Smooth muscle cell (in vitro differentiated cells): Measurements from ENCODE around the gene DERL3. TPM values are rescaled to one million over a fixed set of nuclear protein-coding genes. Genes with fewer than 3 reads are reported as not detected.

Experiments used
- DNase-seq: peaks from one replicate; lab custom pipeline; 2025; ENCODE audit not compliant: unreplicated experiment; lab: John Stamatoyannopoulos, UW
- H2AFZ ChIP-seq: fragments of 200-600 bp; sonication (generic); 2 replicates; pipeline ENCODE4 v1.6.0; 2016; ENCODE audit warnings: antibody characterized with exemption, low read depth, mild to moderate bottlenecking
- H3F3A ChIP-seq: fragments of 200-600 bp; sonication (generic); 2 replicates; pipeline ENCODE4 v1.6.0; 2017; ENCODE audit warnings: antibody characterized with exemption, low read depth
- H3K27ac ChIP-seq: fragments of 200-600 bp; sonication (generic); 2 replicates; pipeline ENCODE4 v1.5.1; 2016; ENCODE audit warnings: low read depth, mild to moderate bottlenecking
- H3K27me3 ChIP-seq: fragments of 200-600 bp; sonication (generic); 2 replicates; pipeline ENCODE4 v1.6.1; 2016; ENCODE audit warnings: low read depth, mild to moderate bottlenecking
- H3K36me3 ChIP-seq: fragments of 200-600 bp; sonication (generic); 2 replicates; pipeline ENCODE4 v1.5.1; 2016; ENCODE audit warnings: low read depth
- H3K4me1 ChIP-seq: fragments of 200-600 bp; sonication (generic); 2 replicates; pipeline ENCODE4 v1.5.1; 2016; ENCODE audit warnings: low read depth
- H3K4me2 ChIP-seq: fragments of 200-600 bp; sonication (generic); 2 replicates; pipeline ENCODE4 v1.6.0; 2016; ENCODE audit warnings: mild to moderate bottlenecking
- H3K4me3 ChIP-seq: fragments of 200-600 bp; sonication (generic); 2 replicates; pipeline ENCODE4 v1.5.1; 2016; ENCODE audit warnings: mild to moderate bottlenecking
- H3K79me2 ChIP-seq: fragments of 200-600 bp; sonication (generic); 2 replicates; pipeline ENCODE4 v1.6.0; 2016; ENCODE audit warnings: low read depth, mild to moderate bottlenecking
- H3K9ac ChIP-seq: fragments of 200-600 bp; sonication (generic); 2 replicates; pipeline ENCODE4 v1.6.0; 2016; ENCODE audit warnings: low read depth
- H3K9me3 ChIP-seq: fragments of 200-600 bp; sonication (generic); replicated peaks from 2 replicates; pipeline ENCODE4 v1.5.1; 2016; ENCODE audit warnings: low read depth
- H4K20me1 ChIP-seq: fragments of 200-600 bp; sonication (generic); 2 replicates; pipeline ENCODE4 v1.6.0; 2016; ENCODE audit warnings: low read depth
- CTCF ChIP-seq: fragments of 200-600 bp; sonication (generic); IDR thresholded peaks from 2 replicates; pipeline ENCODE4 v1.5.1; 2017; ENCODE audit warnings: borderline replicate concordance, mild to moderate bottlenecking, antibody characterized with exemption; ENCODE audit not compliant: insufficient read depth, poor library complexity, severe bottlenecking
- WGBS: methylation state at CpG from one replicate; pipeline ENCODE4 v1.1.7; 2016; ENCODE audit warnings: low lambda C conversion rate; 5-methylcytosine and 5-hydroxymethylcytosine counted together
- polyA plus RNA-seq: library from polyadenylated mRNA; unstranded; fragments of >200 nt; fragmentation: Nextera tagmentation; extraction: Ambion mirVana; gene quantifications from 2 replicates; pipeline ENCODE4 v1.2.1, GENCODE V29; 2016
- total RNA-seq: library from RNA; depleted of rRNA; stranded (reverse); fragments of >200 nt; gene quantifications from 2 replicates; pipeline ENCODE4 v1.2.3, GENCODE V29; 2014

DERL3 gene
- total and polyA plus RNA-seq, 2 experiments from 2014 or later: 0.63 to 4.2 TPM

- no peak overlapping the region for H3K4me3 ChIP-seq
- H3K4me1 ChIP-seq: peaks cover 8% of the 10 kb centered on the region
- H2AFZ ChIP-seq: no peak overlapping the region
- no peak overlapping the region for H3K27ac ChIP-seq
- no peaks in the 10 kb centered on the region for H3F3A ChIP-seq
- no peak for TF ChIP-seq CTCF
- no peaks in the 10 kb centered on the region for H3K27me3 ChIP-seq
- peaks cover 94% of the 10 kb centered on the region for H4K20me1 ChIP-seq
- WGBS: 91% methylated on average over 25 of the region's 25 CpGs
- H3K9ac ChIP-seq: no peak overlapping the region
- H3K4me2 ChIP-seq: peak overlapping the region; percentile 46
- H3K36me3 ChIP-seq: peaks cover 9% of the 10 kb centered on the region
- H3K79me2 ChIP-seq: peaks cover 55% of the 10 kb centered on the region
- DNase-seq: no peak
- H3K9me3 ChIP-seq: no peaks in the 10 kb centered on the region
These were observed 46.8 kb downstream of the DERL3 start for GRCh38 chr22:23791738-23792645.

GRCh38 chr22:23790819-23791737, 47.7 kb downstream of the DERL3 start:
- DNase-seq: no peak
- Histone ChIP-seq H3K4me1 (peaks cover 13% of the 10 kb centered on the region), H3K9ac (no peak overlapping the region)

GRCh38 chr22:23789638-23790037, 49.2 kb downstream of the DERL3 start:
- H3K9me3 ChIP-seq: no peaks in the 10 kb centered on the region
- no peaks in the 10 kb centered on the region for H3K36me3 ChIP-seq
- H3K27ac ChIP-seq: no peak overlapping the region
- peaks cover 55% of the 10 kb centered on the region for H3K79me2 ChIP-seq
- no peak overlapping the region for H3K4me2 ChIP-seq
- H3K4me1 ChIP-seq: peaks cover 13% of the 10 kb centered on the region
- no peaks in the 10 kb centered on the region for H3K27me3 ChIP-seq
- no peak for DNase-seq
- 91% methylated on average over 4 of the region's 4 CpGs for WGBS
- H4K20me1 ChIP-seq: peaks cover 74% of the 10 kb centered on the region
- no peak overlapping the region for H2AFZ ChIP-seq
- TF ChIP-seq CTCF: no peak
- no peak overlapping the region for H3K4me3 ChIP-seq
- H3F3A ChIP-seq: no peaks in the 10 kb centered on the region
- H3K9ac ChIP-seq: no peak overlapping the region

More at GRCh38 chr22:23790819-23791737, 47.7 kb downstream of the DERL3 start:
- Histone ChIP-seq H4K20me1 (peaks cover 87% of the 10 kb centered on the region), H3K9me3 (no peaks in the 10 kb centered on the region), H3K4me3 (no peak overlapping the region), H3K27me3 (no peaks in the 10 kb centered on the region), H3F3A (no peaks in the 10 kb centered on the region), H2AFZ (no peak overlapping the region), H3K27ac (no peak overlapping the region), H3K4me2 (peak overlapping the region; percentile 46), H3K36me3 (peaks cover 3% of the 10 kb centered on the region), H3K79me2 (peaks cover 55% of the 10 kb centered on the region)
- WGBS: 29% methylated on average over 11 of the region's 11 CpGs
- TF ChIP-seq CTCF: no peak
